ENCODE measurements around the gene CPNE6. TPM values are rescaled to one million over a fixed set of nuclear protein-coding genes. Genes with fewer than 3 reads are reported as not detected.

The CPNE6 gene
- total RNA-seq, 4 donors from 2014 or later = not detected

GRCh38 chr14:24093901-24094840 lies 22.8 kb downstream of the CPNE6 start, which contains the start of gene PCK2:
Gene PCK2 (plus strand): TSS chr14:24094311. CDS start chr14:24094406, 95 bp downstream.
- Histone ChIP-seq H3K27ac (peak within 1 kb of the TSS; percentile 94), H3K4me1 (peaks cover 35% of the 10 kb centered on the region)
- WGBS = 0% methylated on average over 37 of the region's 68 CpGs

GRCh38 chr14:24094841-24095270 lies 23.5 kb downstream of the CPNE6 start:
- H3K4me3 ChIP-seq = peak overlapping the region; percentile 97
- TF ChIP-seq POLR2A (IDR thresholded peaks at IDR 0.05) = no peak
- no peak for TF ChIP-seq POLR2AphosphoS5 (IDR thresholded peaks at IDR 0.05)
- TF ChIP-seq EP300 (IDR thresholded peaks at IDR 0.05) = no peak
- no peak for TF ChIP-seq CTCF (IDR thresholded peaks at IDR 0.05)
- WGBS = 9% methylated on average over 14 of the region's 14 CpGs
- DNase-seq (ENCODE audit: low spot score in 2 of 2) = no peak
- peak overlapping the region; percentile 94 for H3K27ac ChIP-seq
- H3K27me3 ChIP-seq = no peaks in the 10 kb centered on the region
- H3K36me3 ChIP-seq = peaks cover 19% of the 10 kb centered on the region
- H3K4me1 ChIP-seq = peaks cover 35% of the 10 kb centered on the region
- no peaks in the 10 kb centered on the region for H3K9me3 ChIP-seq

More at GRCh38 chr14:24093901-24094840, 22.8 kb downstream of the CPNE6 start, which contains the start of gene PCK2:
- TF ChIP-seq EP300 (IDR thresholded peaks at IDR 0.05) (no peak), POLR2AphosphoS5 (IDR thresholded peaks at IDR 0.05) (no peak), POLR2A (IDR thresholded peaks at IDR 0.05) (peak in 1 of 2 donors; percentile 51)
- H3K27me3 ChIP-seq = no peaks in the 10 kb centered on the region
- peaks cover 12% of the 10 kb centered on the region for H3K36me3 ChIP-seq
- H3K9me3 ChIP-seq = no peaks in the 10 kb centered on the region
- H3K4me3 ChIP-seq = peak within 1 kb of the TSS; percentile 97
- DNase-seq (ENCODE audit: low spot score in 2 of 2) = peak; percentile 96 to 97

- DNase-seq (ENCODE audit: low spot score in 2 of 2) = peak in 1 of 2 donors; percentile 81
- Histone ChIP-seq H3K9me3 (no peaks in the 10 kb centered on the region), H3K27ac (peak overlapping the region; percentile 94), H3K4me3 (peak overlapping the region; percentile 97), H3K27me3 (no peaks in the 10 kb centered on the region), H3K36me3 (peaks cover 23% of the 10 kb centered on the region), H3K4me1 (peaks cover 35% of the 10 kb centered on the region)
- TF ChIP-seq EP300 (IDR thresholded peaks at IDR 0.05) (no peak), CTCF (IDR thresholded peaks at IDR 0.05) (no peak), POLR2AphosphoS5 (IDR thresholded peaks at IDR 0.05) (no peak), POLR2A (IDR thresholded peaks at IDR 0.05) (no peak)
- 50% methylated on average over 11 of the region's 12 CpGs for WGBS
Observed at GRCh38 chr14:24095271-24096068, 24.1 kb downstream of the CPNE6 start.

GRCh38 chr14:24096545-24097181 lies 25.3 kb downstream of the CPNE6 start:
- no peaks in the 10 kb centered on the region for H3K9me3 ChIP-seq
- peaks cover 35% of the 10 kb centered on the region for H3K4me1 ChIP-seq
- TF ChIP-seq CTCF (IDR thresholded peaks at IDR 0.05) (no peak), EP300 (IDR thresholded peaks at IDR 0.05) (no peak), POLR2AphosphoS5 (IDR thresholded peaks at IDR 0.05) (no peak), POLR2A (IDR thresholded peaks at IDR 0.05) (no peak)
- 90% methylated on average over 8 of the region's 8 CpGs for whole genome bisulfite sequencing
- H3K27me3 ChIP-seq = no peaks in the 10 kb centered on the region
- DNase-seq (ENCODE audit: low spot score in 2 of 2) = no peak
- no peak overlapping the region for H3K27ac ChIP-seq
- H3K36me3 ChIP-seq = peaks cover 24% of the 10 kb centered on the region
- no peak overlapping the region for H3K4me3 ChIP-seq

GRCh38 chr14:24098229-24098926 lies 27.0 kb downstream of the CPNE6 start:
- no peak for DNase-seq (ENCODE audit: low spot score in 2 of 2)
- H3K36me3 ChIP-seq = peaks cover 33% of the 10 kb centered on the region
- H3K4me3 ChIP-seq = no peak overlapping the region
- no peak overlapping the region for H3K27ac ChIP-seq
- H3K9me3 ChIP-seq = no peaks in the 10 kb centered on the region
- no peak for TF ChIP-seq CTCF (IDR thresholded peaks at IDR 0.05)
- TF ChIP-seq POLR2A (IDR thresholded peaks at IDR 0.05) = no peak
- TF ChIP-seq EP300 (IDR thresholded peaks at IDR 0.05) = no peak
- TF ChIP-seq POLR2AphosphoS5 (IDR thresholded peaks at IDR 0.05) = no peak
- peaks cover 20% of the 10 kb centered on the region for H3K4me1 ChIP-seq
- WGBS = 91% methylated on average over 12 of the region's 16 CpGs
- no peaks in the 10 kb centered on the region for H3K27me3 ChIP-seq

Data from suprapubic skin (tissue), 4 donors.